Ishikawa (cell line): Measurements from ENCODE around the gene SBF1.

Source experiments
- CEBPB ChIP-seq: IDR thresholded peaks from 2 replicates; pipeline ENCODE4 v1.6.1; 2012
- CREB1 ChIP-seq: IDR thresholded peaks from 2 replicates; pipeline ENCODE4 v1.6.1; 2012; ENCODE audit warnings: low read depth
- EGR1 ChIP-seq: IDR thresholded peaks from 2 replicates; pipeline ENCODE4 v1.6.1; 2012
- EP300 ChIP-seq: IDR thresholded peaks from 2 replicates; pipeline ENCODE4 v1.6.1; 2012; ENCODE audit warnings: borderline replicate concordance
- FOXM1 ChIP-seq: IDR thresholded peaks from 2 replicates; pipeline ENCODE4 v1.6.1; 2012; ENCODE audit warnings: low read depth, borderline replicate concordance
- NFIC ChIP-seq: IDR thresholded peaks from 2 replicates; pipeline ENCODE4 v1.6.1; 2012
- RAD21 ChIP-seq: IDR thresholded peaks from 2 replicates; pipeline ENCODE4 v1.6.1; 2012; ENCODE audit warnings: low read depth
- TAF1 ChIP-seq: IDR thresholded peaks from 2 replicates; pipeline ENCODE4 v1.6.1; 2012; ENCODE audit warnings: low read depth, mild to moderate bottlenecking
- TCF12 ChIP-seq: IDR thresholded peaks from 2 replicates; pipeline ENCODE4 v1.6.1; 2012; ENCODE audit warnings: low read depth
- TEAD4 ChIP-seq: IDR thresholded peaks from 2 replicates; pipeline ENCODE4 v1.6.1; 2012
- YY1 ChIP-seq: IDR thresholded peaks from 2 replicates; pipeline ENCODE4 v1.6.1; 2012; ENCODE audit warnings: low read depth
- ZBTB7A ChIP-seq: IDR thresholded peaks from 2 replicates; pipeline ENCODE4 v1.6.1; 2012; ENCODE audit warnings: low read depth
- TF ChIP-seq, protein P1 (sequence below): IDR thresholded peaks from 2 replicates; pipeline ENCODE4 v1.6.1; 2012
- TF ChIP-seq, protein P2 (sequence below): IDR thresholded peaks from 2 replicates; pipeline ENCODE4 v1.6.1; 2012
- TF ChIP-seq, protein P3 (sequence below): IDR thresholded peaks from 2 replicates; pipeline ENCODE4 v1.6.1; 2012; ENCODE audit warnings: low read depth, mild to moderate bottlenecking

The SBF1 gene

DNA sequence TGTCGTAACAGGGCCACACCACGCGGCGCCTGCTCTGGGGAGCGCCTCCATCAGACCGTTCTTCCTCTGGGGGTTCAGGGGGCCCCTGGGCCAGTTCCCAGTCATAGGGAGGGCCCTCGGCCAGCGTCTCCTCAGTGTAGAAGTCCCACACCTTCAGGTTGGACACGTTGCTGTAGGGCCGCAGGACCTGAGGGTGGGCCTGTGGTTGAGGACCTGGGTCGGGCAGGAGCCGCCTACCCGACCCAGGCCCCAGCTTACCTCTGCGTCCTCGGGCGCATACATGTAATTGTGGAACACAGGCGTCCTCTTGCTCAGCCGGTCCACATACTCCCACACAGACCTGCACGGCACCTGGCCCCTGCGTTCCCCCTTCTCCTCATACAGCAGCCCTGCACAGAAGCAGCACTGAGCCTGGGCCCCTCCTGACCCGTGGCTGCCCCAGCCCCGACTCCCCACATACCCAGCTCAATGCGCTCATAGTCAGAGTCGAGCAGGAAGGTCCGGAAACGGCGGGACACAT is 20.2 kb downstream of the SBF1 start:
- no peak for TF ChIP-seq ZBTB7A
- TF ChIP-seq EGR1 = no peak
- TF ChIP-seq, protein P1, sequence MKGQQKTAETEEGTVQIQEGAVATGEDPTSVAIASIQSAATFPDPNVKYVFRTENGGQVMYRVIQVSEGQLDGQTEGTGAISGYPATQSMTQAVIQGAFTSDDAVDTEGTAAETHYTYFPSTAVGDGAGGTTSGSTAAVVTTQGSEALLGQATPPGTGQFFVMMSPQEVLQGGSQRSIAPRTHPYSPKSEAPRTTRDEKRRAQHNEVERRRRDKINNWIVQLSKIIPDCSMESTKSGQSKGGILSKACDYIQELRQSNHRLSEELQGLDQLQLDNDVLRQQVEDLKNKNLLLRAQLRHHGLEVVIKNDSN = no peak
- TF ChIP-seq EP300 = no peak
- no peak for TF ChIP-seq YY1
- TF ChIP-seq, protein P2, sequence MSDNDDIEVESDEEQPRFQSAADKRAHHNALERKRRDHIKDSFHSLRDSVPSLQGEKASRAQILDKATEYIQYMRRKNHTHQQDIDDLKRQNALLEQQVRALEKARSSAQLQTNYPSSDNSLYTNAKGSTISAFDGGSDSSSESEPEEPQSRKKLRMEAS = no peak
- no peak for TF ChIP-seq TCF12
- no peak for TF ChIP-seq RAD21
- no peak for TF ChIP-seq TEAD4
- no peak for TF ChIP-seq NFIC
- TF ChIP-seq TAF1 = no peak
- TF ChIP-seq, protein P3, sequence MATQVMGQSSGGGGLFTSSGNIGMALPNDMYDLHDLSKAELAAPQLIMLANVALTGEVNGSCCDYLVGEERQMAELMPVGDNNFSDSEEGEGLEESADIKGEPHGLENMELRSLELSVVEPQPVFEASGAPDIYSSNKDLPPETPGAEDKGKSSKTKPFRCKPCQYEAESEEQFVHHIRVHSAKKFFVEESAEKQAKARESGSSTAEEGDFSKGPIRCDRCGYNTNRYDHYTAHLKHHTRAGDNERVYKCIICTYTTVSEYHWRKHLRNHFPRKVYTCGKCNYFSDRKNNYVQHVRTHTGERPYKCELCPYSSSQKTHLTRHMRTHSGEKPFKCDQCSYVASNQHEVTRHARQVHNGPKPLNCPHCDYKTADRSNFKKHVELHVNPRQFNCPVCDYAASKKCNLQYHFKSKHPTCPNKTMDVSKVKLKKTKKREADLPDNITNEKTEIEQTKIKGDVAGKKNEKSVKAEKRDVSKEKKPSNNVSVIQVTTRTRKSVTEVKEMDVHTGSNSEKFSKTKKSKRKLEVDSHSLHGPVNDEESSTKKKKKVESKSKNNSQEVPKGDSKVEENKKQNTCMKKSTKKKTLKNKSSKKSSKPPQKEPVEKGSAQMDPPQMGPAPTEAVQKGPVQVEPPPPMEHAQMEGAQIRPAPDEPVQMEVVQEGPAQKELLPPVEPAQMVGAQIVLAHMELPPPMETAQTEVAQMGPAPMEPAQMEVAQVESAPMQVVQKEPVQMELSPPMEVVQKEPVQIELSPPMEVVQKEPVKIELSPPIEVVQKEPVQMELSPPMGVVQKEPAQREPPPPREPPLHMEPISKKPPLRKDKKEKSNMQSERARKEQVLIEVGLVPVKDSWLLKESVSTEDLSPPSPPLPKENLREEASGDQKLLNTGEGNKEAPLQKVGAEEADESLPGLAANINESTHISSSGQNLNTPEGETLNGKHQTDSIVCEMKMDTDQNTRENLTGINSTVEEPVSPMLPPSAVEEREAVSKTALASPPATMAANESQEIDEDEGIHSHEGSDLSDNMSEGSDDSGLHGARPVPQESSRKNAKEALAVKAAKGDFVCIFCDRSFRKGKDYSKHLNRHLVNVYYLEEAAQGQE = no peak
- no peak for TF ChIP-seq FOXM1
- no peak for TF ChIP-seq CEBPB
- TF ChIP-seq CREB1 = no peak

DNA sequence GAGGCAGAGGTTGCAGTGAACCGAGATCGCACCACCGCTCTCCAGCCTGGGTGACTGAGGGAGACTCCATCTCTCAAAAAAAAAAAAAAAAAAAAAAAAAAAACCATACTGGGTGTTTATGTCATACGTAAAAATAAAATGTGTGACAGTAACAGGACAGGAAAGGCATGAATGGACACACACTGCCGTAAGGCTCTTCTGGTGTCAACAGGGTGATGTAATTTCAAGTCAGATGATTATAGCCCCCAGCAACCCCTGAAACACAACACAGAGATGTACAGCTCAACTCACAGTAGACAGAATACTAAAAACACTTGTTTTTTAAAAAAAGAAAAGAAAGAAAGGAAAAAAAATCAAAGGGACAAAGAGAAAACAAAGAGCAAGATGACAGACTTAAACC is 22.2 kb downstream of the SBF1 start:
- TF ChIP-seq, protein P2 = no peak
- TF ChIP-seq ZBTB7A = no peak
- TF ChIP-seq, protein P3 = no peak
- TF ChIP-seq YY1 = no peak
- no peak for TF ChIP-seq EGR1
- TF ChIP-seq CREB1 = no peak
- no peak for TF ChIP-seq TCF12
- no peak for TF ChIP-seq CEBPB
- TF ChIP-seq TAF1 = no peak
- no peak for TF ChIP-seq TEAD4
- TF ChIP-seq NFIC = no peak
- no peak for TF ChIP-seq FOXM1
- TF ChIP-seq, protein P1 = no peak
- no peak for TF ChIP-seq EP300
- no peak for TF ChIP-seq RAD21

DNA sequence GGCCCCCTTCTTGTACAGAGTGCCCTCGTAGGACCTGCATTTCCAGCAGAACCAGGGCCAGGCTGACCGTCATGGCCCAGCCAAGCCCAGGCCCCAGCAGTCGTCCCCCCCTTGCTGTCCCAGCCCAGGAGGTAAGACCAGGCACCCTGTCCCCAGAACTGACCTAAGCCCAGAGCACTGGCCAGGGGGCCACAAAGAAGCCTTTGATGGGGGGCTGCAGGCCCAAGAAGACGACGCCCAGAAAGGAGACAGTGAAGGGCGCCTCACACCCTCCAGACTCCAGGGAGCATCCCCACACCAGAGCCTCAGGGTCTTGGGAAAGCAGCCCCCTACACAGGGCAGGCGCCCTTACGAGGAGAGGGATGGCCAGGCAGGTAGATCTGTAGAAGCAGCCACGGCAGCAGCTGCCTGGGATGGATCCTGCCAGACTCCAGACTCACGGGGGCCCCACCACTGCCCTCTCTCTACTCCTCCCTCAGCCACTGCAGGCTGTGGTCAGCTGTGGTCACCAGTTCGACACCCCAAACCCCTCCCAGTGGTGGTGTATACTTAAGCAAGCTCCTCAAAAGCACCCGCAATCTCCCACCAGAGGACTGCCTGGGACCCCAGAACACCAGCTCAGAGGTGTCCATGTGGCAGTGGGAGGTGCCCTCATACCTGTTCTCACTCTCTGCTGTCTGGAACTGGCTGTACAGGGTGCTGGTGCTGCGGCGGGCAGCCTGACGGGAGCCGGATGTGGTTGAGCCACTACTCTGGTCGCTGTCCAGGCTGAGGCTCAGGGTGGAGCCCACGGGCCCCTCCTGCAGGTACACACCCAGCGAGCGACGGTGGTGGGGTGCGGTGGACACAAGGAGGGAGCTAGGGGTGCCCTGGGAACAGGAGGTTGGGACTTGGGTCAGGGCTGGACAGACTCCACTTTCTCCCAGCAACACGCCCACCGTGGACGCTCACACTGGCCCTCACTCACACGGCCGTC is 27.0 kb downstream of the SBF1 start:
- no peak for TF ChIP-seq TCF12
- no peak for TF ChIP-seq TEAD4
- TF ChIP-seq, protein P2 = no peak
- no peak for TF ChIP-seq EP300
- TF ChIP-seq FOXM1 = no peak
- no peak for TF ChIP-seq CEBPB
- no peak for TF ChIP-seq ZBTB7A
- TF ChIP-seq, protein P3 = no peak
- TF ChIP-seq, protein P1 = no peak
- no peak for TF ChIP-seq CREB1
- no peak for TF ChIP-seq YY1
- no peak for TF ChIP-seq RAD21
- TF ChIP-seq TAF1 = no peak
- TF ChIP-seq EGR1 = no peak
- no peak for TF ChIP-seq NFIC
